Transverse colon (tissue), 4 donors: Measurements from ENCODE around the gene PACS2. TPM values are rescaled to one million over a fixed set of nuclear protein-coding genes. Genes with fewer than 3 reads are reported as not detected.

Source experiments
- DNase-seq: peaks from one replicate; pipeline ENCODE4 v3.0.0-alpha.2; 2019
- H3K27ac ChIP-seq, 4 donors: fragments of 200-600 bp; sonication (generic); 2 replicates each; pipeline ENCODE4 v1.5.1; 2016 to 2018; ENCODE audit warnings: inconsistent platforms in 4 of 4
- H3K27me3 ChIP-seq: fragments of 200-600 bp; sonication (generic); 2 replicates; pipeline ENCODE4 v1.5.1; 2017; ENCODE audit warnings: inconsistent platforms
- H3K36me3 ChIP-seq, 4 donors: fragments of 200-600 bp; sonication (generic); 2 replicates each; pipeline ENCODE4 v1.5.1; 2017 to 2019; ENCODE audit warnings: inconsistent platforms in 4 of 4
- H3K4me1 ChIP-seq, 4 donors: fragments of 200-600 bp; sonication (generic); 2 replicates each; pipeline ENCODE4 v1.5.1; 2017 to 2020; ENCODE audit warnings: inconsistent platforms in 4 of 4
- H3K4me3 ChIP-seq, 4 donors: fragments of 200-600 bp; sonication (generic); 1 replicate in 1 of 4; 2 replicates in 3 of 4; pipeline versions ENCODE4 v1.5.1 to v1.6.1; 2017 to 2019; ENCODE audit warnings: inconsistent platforms in 4 of 4
- H3K9me3 ChIP-seq, 2 donors: fragments of 200-600 bp; sonication (generic); 2 replicates each; pipeline ENCODE4 v1.5.1; 2017 to 2019; ENCODE audit warnings: inconsistent platforms in 2 of 2
- EP300 ChIP-seq: sonication (generic); formaldehyde crosslinking; IDR thresholded peaks from one replicate; pipeline ENCODE4 v1.6.1; 2017; ENCODE audit warnings: antibody characterized with exemption, low read depth
- POLR2A ChIP-seq: fragments of 450-650 bp; IDR thresholded peaks from one replicate; pipeline ENCODE4 v1.6.1; 2016; ENCODE audit warnings: antibody characterized with exemption, mild to moderate bottlenecking, moderate library complexity
- POLR2AphosphoS5 ChIP-seq, 3 donors: sonication (generic); formaldehyde crosslinking; IDR thresholded peaks; one replicate each; pipeline ENCODE4 v1.6.1; 2016; ENCODE audit warnings: antibody characterized with exemption in 3 of 3
- WGBS, 2 donors: methylation state at CpG; one replicate each; pipeline ENCODE4 v1.1.5; 2018; ENCODE audit warnings: low coverage in 1 of 2; 5-methylcytosine and 5-hydroxymethylcytosine counted together
- in situ Hi-C, 4 donors: fragments of 200-750 bp; cut with MboI; loops; one replicate each; pipeline versions ENCODE4 v1.15.0 to v1.15.1; 2017; ENCODE audit warnings: low sequenced_read_pairs in 3 of 4, low pct_ligation_motif_present in 1 of 4, low pct_unique_long_range_greater_than_20kb in 1 of 4
- intact Hi-C: fragments of 100-400 bp; cut with DNase I; formaldehyde crosslinking; loops from one replicate; pipeline ENCODE4 v1.15.1; 2023; ENCODE audit warnings: low total_unique reads
- total RNA-seq, 4 donors: library from RNA; depleted of rRNA; stranded (reverse); fragments of >200 nt; gene quantifications; one replicate each; pipeline ENCODE4 v1.1.0, GENCODE V29; 2016
- TF ChIP-seq, protein P1 (sequence below), 5 experiments: fragments of 200-600 bp in 3 of 5; fragments of 450-650 bp in 2 of 5; sonication (generic) in 3 of 5; IDR thresholded peaks; 1 replicate in 2 of 5; 2 replicates in 3 of 5; pipeline ENCODE4 v1.5.1; 2016 to 2017; ENCODE audit warnings: antibody characterized with exemption in 5 of 5, inconsistent platforms in 3 of 5, mild to moderate bottlenecking in 2 of 5, moderate library complexity in 1 of 5

PACS2 gene
- total RNA-seq, 4 donors from 2014 or later = 63.0 to 249 (median 135) TPM

DNA sequence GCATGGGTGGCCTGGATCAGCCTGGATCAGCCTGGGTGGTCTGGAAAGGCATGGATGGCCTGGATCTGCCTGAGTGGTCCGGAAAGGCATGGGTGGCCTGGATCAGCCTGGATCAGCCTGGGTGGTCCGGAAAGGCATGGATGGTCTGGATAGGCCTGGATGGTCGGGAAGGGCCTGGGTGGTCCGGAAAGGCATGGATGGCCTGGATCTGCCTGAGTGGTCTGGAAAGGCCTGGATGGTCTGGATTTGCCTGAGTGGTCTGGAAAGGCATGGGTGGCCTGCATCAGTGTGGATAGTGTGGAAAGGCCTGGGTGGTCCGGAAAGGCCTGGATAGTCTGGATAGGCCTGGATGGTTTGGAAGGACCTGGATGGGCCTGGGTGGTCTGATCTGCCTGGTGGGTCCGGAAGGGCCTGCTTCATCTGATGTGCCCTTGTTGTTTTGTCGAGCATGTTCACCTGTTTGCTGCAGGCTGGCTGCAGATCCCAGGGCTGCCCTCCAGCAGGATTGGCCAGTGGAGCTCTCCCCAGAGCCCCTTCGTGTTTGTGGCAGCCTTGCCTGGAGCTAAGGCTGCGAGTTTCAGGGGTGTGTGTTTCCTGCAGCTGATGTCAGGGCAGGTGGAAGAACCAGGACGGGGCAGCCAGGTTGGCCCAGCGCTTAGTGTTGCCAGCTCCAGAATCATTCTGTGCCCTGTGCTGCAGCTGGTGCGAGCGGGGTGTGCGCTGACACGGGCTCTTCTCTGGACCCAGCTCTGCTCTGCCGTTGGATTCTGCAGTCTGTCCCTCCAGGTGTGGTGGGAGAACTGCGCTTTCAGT is 64.5 kb downstream of the PACS2 start:
- no peaks in the 10 kb centered on the region for H3K9me3 ChIP-seq
- H3K4me3 ChIP-seq = no peak overlapping the region
- in situ Hi-C loops = loop anchor here in 2 of 4 donors (10.0 kb wide), 1 partner anchor 136 kb away; no protein-coding TSS in a partner anchor
- intact Hi-C loops = loop anchor here (10.0 kb wide), 2 partner anchors 66 to 146 kb away; partner anchors contain the start of gene TMEM121
- no peak overlapping the region for H3K27ac ChIP-seq
- H3K4me1 ChIP-seq = no peaks in the 10 kb centered on the region
- TF ChIP-seq POLR2AphosphoS5 (IDR thresholded peaks at IDR 0.05) (no peak), POLR2A (no peak), EP300 (no peak)
- TF ChIP-seq, protein P1, sequence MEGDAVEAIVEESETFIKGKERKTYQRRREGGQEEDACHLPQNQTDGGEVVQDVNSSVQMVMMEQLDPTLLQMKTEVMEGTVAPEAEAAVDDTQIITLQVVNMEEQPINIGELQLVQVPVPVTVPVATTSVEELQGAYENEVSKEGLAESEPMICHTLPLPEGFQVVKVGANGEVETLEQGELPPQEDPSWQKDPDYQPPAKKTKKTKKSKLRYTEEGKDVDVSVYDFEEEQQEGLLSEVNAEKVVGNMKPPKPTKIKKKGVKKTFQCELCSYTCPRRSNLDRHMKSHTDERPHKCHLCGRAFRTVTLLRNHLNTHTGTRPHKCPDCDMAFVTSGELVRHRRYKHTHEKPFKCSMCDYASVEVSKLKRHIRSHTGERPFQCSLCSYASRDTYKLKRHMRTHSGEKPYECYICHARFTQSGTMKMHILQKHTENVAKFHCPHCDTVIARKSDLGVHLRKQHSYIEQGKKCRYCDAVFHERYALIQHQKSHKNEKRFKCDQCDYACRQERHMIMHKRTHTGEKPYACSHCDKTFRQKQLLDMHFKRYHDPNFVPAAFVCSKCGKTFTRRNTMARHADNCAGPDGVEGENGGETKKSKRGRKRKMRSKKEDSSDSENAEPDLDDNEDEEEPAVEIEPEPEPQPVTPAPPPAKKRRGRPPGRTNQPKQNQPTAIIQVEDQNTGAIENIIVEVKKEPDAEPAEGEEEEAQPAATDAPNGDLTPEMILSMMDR (IDR thresholded peaks at IDR 0.05) = no peak
- H3K27me3 ChIP-seq = no peaks in the 10 kb centered on the region
- peaks cover 0 to 3% (median 0%) of the 10 kb centered on the region in 4 donors for H3K36me3 ChIP-seq
- WGBS, 2 donors = 80 to 92% methylated on average over 3 to 13 of the region's 17 CpGs
- no peak for DNase-seq

DNA sequence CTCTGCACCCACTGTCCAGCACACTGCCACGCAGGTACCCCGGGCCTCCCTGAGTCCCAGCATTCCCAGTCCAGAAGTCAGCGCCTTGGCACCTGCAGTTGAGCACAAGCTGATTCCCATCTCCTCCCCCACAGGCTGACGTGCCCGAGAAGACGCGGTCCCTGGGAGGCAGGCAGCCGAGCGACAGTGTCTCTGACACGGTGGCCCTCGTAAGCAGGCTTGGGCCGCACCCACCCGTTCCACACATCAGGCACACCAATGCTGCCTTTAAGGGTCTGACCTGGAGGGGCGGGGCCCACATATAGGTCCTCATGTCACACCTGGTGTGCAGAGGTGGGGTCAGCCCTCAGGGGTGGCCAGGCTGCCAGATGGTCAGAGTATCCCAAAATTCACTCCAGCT is 65.4 kb downstream of the PACS2 start:
- Histone ChIP-seq H3K27me3 (no peaks in the 10 kb centered on the region), H3K9me3 (no peaks in the 10 kb centered on the region), H3K36me3 (peaks cover 0 to 8% (median 0%) of the 10 kb centered on the region in 4 donors), H3K4me3 (no peak overlapping the region), H3K4me1 (no peaks in the 10 kb centered on the region), H3K27ac (no peak overlapping the region)
- TF ChIP-seq POLR2A (no peak), POLR2AphosphoS5 (IDR thresholded peaks at IDR 0.05) (no peak), EP300 (no peak)
- TF ChIP-seq, protein P1 (IDR thresholded peaks at IDR 0.05) = no peak
- intact Hi-C loops (loop anchor here (10.0 kb wide), 2 partner anchors 65 to 145 kb away; partner anchors contain the start of gene TMEM121), in situ Hi-C loops (loop anchor here in 2 of 4 donors (10.0 kb wide), 1 partner anchor 135 kb away; no protein-coding TSS in a partner anchor)
- no peak for DNase-seq
- 93% methylated on average over 14 of the region's 14 CpGs; no CpG with 5 or more reads in 1 of the 2 donors for WGBS, 2 donors

DNA sequence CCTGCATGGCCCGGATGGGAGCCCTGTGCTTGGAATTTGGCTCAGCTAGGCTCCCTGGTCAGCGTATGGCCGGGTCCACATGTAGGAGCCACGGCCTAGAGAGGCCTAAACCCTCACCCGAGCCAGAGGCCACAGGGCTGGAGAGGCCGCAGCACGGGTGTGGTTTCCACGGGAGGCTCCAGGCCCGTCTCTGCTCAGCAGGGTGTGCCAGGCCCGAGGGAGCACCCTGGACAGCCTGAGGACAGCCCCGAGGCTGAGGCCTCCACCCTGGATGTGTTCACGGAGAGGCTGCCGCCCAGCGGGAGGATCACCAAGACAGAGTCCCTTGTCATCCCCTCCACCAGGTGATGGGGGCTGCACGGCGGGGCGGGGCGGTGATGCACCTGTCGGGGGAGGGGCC is 66.2 kb downstream of the PACS2 start:
- H3K9me3 ChIP-seq = no peaks in the 10 kb centered on the region
- no peak overlapping the region for H3K4me3 ChIP-seq
- H3K27me3 ChIP-seq = no peaks in the 10 kb centered on the region
- H3K36me3 ChIP-seq = peaks cover 0 to 8% (median 0%) of the 10 kb centered on the region in 4 donors
- in situ Hi-C loops (no loop called here), intact Hi-C loops (no loop called here)
- no peaks in the 10 kb centered on the region for H3K4me1 ChIP-seq
- DNase-seq = no peak
- TF ChIP-seq, protein P1 (IDR thresholded peaks at IDR 0.05) = no peak
- no peak for TF ChIP-seq POLR2AphosphoS5 (IDR thresholded peaks at IDR 0.05)
- TF ChIP-seq POLR2A = no peak
- no peak for TF ChIP-seq EP300
- H3K27ac ChIP-seq = no peak overlapping the region
- 93% methylated on average over 11 of the region's 19 CpGs; no CpG with 5 or more reads in 1 of the 2 donors for WGBS, 2 donors

DNA sequence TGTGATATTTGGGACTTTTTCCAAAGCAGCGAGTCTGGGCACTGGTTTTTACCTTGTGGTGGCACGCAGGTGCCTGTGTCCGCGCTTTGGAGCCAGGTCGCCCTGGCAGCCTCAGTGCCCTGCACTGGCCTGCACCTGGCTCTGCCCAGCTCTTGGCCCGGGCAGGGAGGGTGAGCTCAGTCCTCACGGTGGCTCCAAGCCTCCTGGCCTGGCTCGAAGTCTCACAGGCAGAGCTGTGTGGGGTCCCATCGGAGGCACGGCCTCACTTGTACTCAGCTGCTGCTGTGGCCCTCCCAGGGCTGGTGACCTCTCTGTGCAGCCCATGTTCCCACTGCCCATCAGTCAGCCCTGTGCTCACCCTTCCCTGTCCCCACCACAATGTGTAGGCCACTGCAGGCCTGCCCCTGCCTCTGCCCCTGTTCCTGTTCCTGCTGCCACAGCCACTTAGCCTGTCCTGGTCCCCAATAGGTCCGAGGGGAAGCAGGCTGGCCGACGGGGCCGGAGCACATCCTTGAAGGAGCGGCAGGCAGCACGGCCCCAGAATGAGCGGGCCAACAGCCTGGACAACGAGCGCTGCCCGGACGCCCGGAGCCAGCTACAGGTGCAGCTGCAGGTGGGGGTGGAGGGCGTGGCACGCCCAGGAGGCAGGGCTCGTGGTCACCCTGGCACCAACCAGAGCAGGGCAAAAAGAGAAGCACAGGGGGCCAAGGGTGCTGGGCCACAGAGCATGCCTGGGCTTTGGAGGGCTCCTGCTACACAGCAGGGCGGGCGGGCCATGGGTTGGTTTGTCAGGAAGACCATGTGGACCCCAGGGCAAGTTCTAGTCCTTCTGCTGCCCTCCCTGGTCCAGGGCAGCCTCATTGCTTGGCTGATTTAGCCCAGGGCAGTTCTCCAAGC is 67.1 kb downstream of the PACS2 start:
- Histone ChIP-seq H3K4me1 (no peaks in the 10 kb centered on the region), H3K36me3 (peaks cover 0 to 8% (median 0%) of the 10 kb centered on the region in 4 donors), H3K27ac (no peak overlapping the region), H3K27me3 (no peaks in the 10 kb centered on the region), H3K4me3 (no peak overlapping the region), H3K9me3 (no peaks in the 10 kb centered on the region)
- intact Hi-C loops = no loop called here
- WGBS, 2 donors = 91% methylated on average over 16 of the region's 27 CpGs; no CpG with 5 or more reads in 1 of the 2 donors
- TF ChIP-seq POLR2A = no peak
- TF ChIP-seq EP300 = no peak
- TF ChIP-seq POLR2AphosphoS5 (IDR thresholded peaks at IDR 0.05) = no peak
- TF ChIP-seq, protein P1 (IDR thresholded peaks at IDR 0.05) = no peak
- in situ Hi-C loops = no loop called here
- no peak for DNase-seq
